HEK293 (cell line): Measurements from ENCODE around the gene SKI.

ENCODE experiments used
- PATZ1 ChIP-seq: fragments of 450-650 bp; formaldehyde crosslinking; IDR thresholded peaks from 2 replicates; pipeline ENCODE4 v1.5.1; 2016; ENCODE audit warnings: missing biosample characterization, missing genetic modification characterization
- PRDM10 ChIP-seq: fragments of 450-650 bp; formaldehyde crosslinking; IDR thresholded peaks from 2 replicates; pipeline ENCODE4 v1.5.1; 2016; ENCODE audit warnings: missing biosample characterization, missing genetic modification characterization
- SCRT1 ChIP-seq: fragments of 450-650 bp; formaldehyde crosslinking; IDR thresholded peaks from 2 replicates; pipeline ENCODE4 v1.5.1; 2016; ENCODE audit warnings: missing biosample characterization, missing genetic modification characterization, borderline replicate concordance
- YY2 ChIP-seq: fragments of 450-650 bp; formaldehyde crosslinking; IDR thresholded peaks from 2 replicates; pipeline ENCODE4 v1.5.1; 2016; ENCODE audit warnings: missing biosample characterization, missing genetic modification characterization
- ZBTB20 ChIP-seq: fragments of 450-650 bp; formaldehyde crosslinking; IDR thresholded peaks from 2 replicates; pipeline ENCODE4 v1.5.1; 2016; ENCODE audit warnings: missing biosample characterization, missing genetic modification characterization
- ZBTB7A ChIP-seq: fragments of 450-650 bp; formaldehyde crosslinking; IDR thresholded peaks from 2 replicates; pipeline ENCODE4 v1.5.1; 2016; ENCODE audit warnings: low read depth, missing biosample characterization, missing genetic modification characterization
- ZFP3 ChIP-seq: fragments of 450-650 bp; formaldehyde crosslinking; IDR thresholded peaks from 2 replicates; pipeline ENCODE4 v1.5.1; 2016; ENCODE audit warnings: low read depth, missing biosample characterization, missing genetic modification characterization
- ZNF175 ChIP-seq: fragments of 450-650 bp; formaldehyde crosslinking; IDR thresholded peaks from 2 replicates; pipeline ENCODE4 v1.5.1; 2016; ENCODE audit warnings: missing biosample characterization, missing genetic modification characterization
- ZNF223 ChIP-seq: fragments of 450-650 bp; formaldehyde crosslinking; IDR thresholded peaks from 2 replicates; pipeline ENCODE4 v1.5.1; 2016; ENCODE audit warnings: missing biosample characterization, missing genetic modification characterization
- ZNF449 ChIP-seq: fragments of 450-650 bp; formaldehyde crosslinking; IDR thresholded peaks from 2 replicates; pipeline ENCODE4 v1.5.1; 2017; ENCODE audit warnings: missing biosample characterization, mild to moderate bottlenecking, missing genetic modification characterization, moderate library complexity
- ZNF530 ChIP-seq: fragments of 450-650 bp; formaldehyde crosslinking; IDR thresholded peaks from 2 replicates; pipeline ENCODE4 v1.5.1; 2016; ENCODE audit warnings: low read depth, missing biosample characterization, missing genetic modification characterization
- ZNF558 ChIP-seq: fragments of 450-650 bp; formaldehyde crosslinking; IDR thresholded peaks from 2 replicates; pipeline ENCODE4 v1.5.1; 2016; ENCODE audit warnings: missing biosample characterization, missing genetic modification characterization
- ZNF596 ChIP-seq: fragments of 450-650 bp; IDR thresholded peaks from 2 replicates; pipeline ENCODE4 v1.5.0; 2018; ENCODE audit warnings: missing biosample characterization, mild to moderate bottlenecking, missing genetic modification characterization, moderate library complexity
- ZNF623 ChIP-seq: fragments of 450-650 bp; formaldehyde crosslinking; IDR thresholded peaks from 2 replicates; pipeline ENCODE4 v1.5.1; 2016; ENCODE audit warnings: missing biosample characterization, missing genetic modification characterization
- ZNF626 ChIP-seq: fragments of 450-650 bp; sonication (Bioruptor Pico); formaldehyde crosslinking; IDR thresholded peaks from 2 replicates; pipeline ENCODE4 v1.5.1; 2018; ENCODE audit warnings: missing biosample characterization, missing genetic modification characterization, inconsistent platforms
- ZNF660 ChIP-seq: fragments of 450-650 bp; IDR thresholded peaks from 2 replicates; pipeline ENCODE4 v1.5.1; 2018; ENCODE audit warnings: missing biosample characterization, mild to moderate bottlenecking, missing genetic modification characterization
- ZNF747 ChIP-seq: fragments of 450-650 bp; formaldehyde crosslinking; IDR thresholded peaks from 2 replicates; pipeline ENCODE4 v1.5.1; 2016; ENCODE audit warnings: missing biosample characterization, missing genetic modification characterization
- ZNF785 ChIP-seq: fragments of 450-650 bp; formaldehyde crosslinking; IDR thresholded peaks from 2 replicates; pipeline ENCODE4 v1.5.1; 2016; ENCODE audit warnings: missing biosample characterization, missing genetic modification characterization
- ZNF791 ChIP-seq: fragments of 450-650 bp; formaldehyde crosslinking; IDR thresholded peaks from 2 replicates; pipeline ENCODE4 v1.5.1; 2016; ENCODE audit warnings: missing biosample characterization, missing genetic modification characterization
- ZNF792 ChIP-seq: fragments of 450-650 bp; formaldehyde crosslinking; IDR thresholded peaks from 2 replicates; pipeline ENCODE4 v1.5.1; 2016; ENCODE audit warnings: missing biosample characterization, missing genetic modification characterization
- TF ChIP-seq, protein P1 (sequence below): fragments of 450-650 bp; formaldehyde crosslinking; IDR thresholded peaks from 2 replicates; pipeline ENCODE4 v1.5.1; 2016; ENCODE audit warnings: missing biosample characterization, missing genetic modification characterization
- TF ChIP-seq, protein P2 (sequence below): fragments of 450-650 bp; formaldehyde crosslinking; IDR thresholded peaks from 2 replicates; pipeline ENCODE4 v1.5.1; 2016; ENCODE audit warnings: missing biosample characterization, missing genetic modification characterization, borderline replicate concordance
- TF ChIP-seq, protein P3 (sequence below): fragments of 450-650 bp; formaldehyde crosslinking; IDR thresholded peaks from 2 replicates; pipeline ENCODE4 v1.5.1; 2016; ENCODE audit warnings: missing biosample characterization, missing genetic modification characterization

SKI gene

GRCh38 chr1:2227346-2228156 is 568 bp upstream of the SKI start (continued):
- 0 out of 2 replicates have a peak, but pooled peaks have one; percentile 49 for TF ChIP-seq ZBTB7A (tag by site-specific recombination)
- no peak for TF ChIP-seq YY2 (tag by site-specific recombination)
- 0 out of 2 replicates have a peak, but pooled peaks have one; percentile 17 for TF ChIP-seq ZNF596
- TF ChIP-seq ZNF175 (tag by site-specific recombination) = no peak
- TF ChIP-seq, protein P1, sequence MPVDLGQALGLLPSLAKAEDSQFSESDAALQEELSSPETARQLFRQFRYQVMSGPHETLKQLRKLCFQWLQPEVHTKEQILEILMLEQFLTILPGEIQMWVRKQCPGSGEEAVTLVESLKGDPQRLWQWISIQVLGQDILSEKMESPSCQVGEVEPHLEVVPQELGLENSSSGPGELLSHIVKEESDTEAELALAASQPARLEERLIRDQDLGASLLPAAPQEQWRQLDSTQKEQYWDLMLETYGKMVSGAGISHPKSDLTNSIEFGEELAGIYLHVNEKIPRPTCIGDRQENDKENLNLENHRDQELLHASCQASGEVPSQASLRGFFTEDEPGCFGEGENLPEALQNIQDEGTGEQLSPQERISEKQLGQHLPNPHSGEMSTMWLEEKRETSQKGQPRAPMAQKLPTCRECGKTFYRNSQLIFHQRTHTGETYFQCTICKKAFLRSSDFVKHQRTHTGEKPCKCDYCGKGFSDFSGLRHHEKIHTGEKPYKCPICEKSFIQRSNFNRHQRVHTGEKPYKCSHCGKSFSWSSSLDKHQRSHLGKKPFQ (tag by site-specific recombination) = no peak
- peak; percentile 42; the same call in 1 of the 2 replicates for TF ChIP-seq ZBTB20 (tag by site-specific recombination)
- no peak for TF ChIP-seq ZNF747 (tag by site-specific recombination)
- no peak for TF ChIP-seq ZNF623 (tag by site-specific recombination)
- TF ChIP-seq, protein P2, sequence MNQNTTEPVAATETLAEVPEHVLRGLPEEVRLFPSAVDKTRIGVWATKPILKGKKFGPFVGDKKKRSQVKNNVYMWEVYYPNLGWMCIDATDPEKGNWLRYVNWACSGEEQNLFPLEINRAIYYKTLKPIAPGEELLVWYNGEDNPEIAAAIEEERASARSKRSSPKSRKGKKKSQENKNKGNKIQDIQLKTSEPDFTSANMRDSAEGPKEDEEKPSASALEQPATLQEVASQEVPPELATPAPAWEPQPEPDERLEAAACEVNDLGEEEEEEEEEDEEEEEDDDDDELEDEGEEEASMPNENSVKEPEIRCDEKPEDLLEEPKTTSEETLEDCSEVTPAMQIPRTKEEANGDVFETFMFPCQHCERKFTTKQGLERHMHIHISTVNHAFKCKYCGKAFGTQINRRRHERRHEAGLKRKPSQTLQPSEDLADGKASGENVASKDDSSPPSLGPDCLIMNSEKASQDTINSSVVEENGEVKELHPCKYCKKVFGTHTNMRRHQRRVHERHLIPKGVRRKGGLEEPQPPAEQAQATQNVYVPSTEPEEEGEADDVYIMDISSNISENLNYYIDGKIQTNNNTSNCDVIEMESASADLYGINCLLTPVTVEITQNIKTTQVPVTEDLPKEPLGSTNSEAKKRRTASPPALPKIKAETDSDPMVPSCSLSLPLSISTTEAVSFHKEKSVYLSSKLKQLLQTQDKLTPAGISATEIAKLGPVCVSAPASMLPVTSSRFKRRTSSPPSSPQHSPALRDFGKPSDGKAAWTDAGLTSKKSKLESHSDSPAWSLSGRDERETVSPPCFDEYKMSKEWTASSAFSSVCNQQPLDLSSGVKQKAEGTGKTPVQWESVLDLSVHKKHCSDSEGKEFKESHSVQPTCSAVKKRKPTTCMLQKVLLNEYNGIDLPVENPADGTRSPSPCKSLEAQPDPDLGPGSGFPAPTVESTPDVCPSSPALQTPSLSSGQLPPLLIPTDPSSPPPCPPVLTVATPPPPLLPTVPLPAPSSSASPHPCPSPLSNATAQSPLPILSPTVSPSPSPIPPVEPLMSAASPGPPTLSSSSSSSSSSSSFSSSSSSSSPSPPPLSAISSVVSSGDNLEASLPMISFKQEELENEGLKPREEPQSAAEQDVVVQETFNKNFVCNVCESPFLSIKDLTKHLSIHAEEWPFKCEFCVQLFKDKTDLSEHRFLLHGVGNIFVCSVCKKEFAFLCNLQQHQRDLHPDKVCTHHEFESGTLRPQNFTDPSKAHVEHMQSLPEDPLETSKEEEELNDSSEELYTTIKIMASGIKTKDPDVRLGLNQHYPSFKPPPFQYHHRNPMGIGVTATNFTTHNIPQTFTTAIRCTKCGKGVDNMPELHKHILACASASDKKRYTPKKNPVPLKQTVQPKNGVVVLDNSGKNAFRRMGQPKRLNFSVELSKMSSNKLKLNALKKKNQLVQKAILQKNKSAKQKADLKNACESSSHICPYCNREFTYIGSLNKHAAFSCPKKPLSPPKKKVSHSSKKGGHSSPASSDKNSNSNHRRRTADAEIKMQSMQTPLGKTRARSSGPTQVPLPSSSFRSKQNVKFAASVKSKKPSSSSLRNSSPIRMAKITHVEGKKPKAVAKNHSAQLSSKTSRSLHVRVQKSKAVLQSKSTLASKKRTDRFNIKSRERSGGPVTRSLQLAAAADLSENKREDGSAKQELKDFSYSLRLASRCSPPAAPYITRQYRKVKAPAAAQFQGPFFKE (tag by site-specific recombination) = no peak
- TF ChIP-seq ZNF558 (tag by site-specific recombination) = no peak
- TF ChIP-seq, protein P3, sequence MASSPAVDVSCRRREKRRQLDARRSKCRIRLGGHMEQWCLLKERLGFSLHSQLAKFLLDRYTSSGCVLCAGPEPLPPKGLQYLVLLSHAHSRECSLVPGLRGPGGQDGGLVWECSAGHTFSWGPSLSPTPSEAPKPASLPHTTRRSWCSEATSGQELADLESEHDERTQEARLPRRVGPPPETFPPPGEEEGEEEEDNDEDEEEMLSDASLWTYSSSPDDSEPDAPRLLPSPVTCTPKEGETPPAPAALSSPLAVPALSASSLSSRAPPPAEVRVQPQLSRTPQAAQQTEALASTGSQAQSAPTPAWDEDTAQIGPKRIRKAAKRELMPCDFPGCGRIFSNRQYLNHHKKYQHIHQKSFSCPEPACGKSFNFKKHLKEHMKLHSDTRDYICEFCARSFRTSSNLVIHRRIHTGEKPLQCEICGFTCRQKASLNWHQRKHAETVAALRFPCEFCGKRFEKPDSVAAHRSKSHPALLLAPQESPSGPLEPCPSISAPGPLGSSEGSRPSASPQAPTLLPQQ (tag by site-specific recombination) = peak; percentile 80; the same call in 1 of the 2 replicates
- TF ChIP-seq ZNF660 = peak; percentile 11; the same call in 1 of the 2 replicates
- no peak for TF ChIP-seq ZFP3 (tag by site-specific recombination)
- no peak for TF ChIP-seq PRDM10 (tag by site-specific recombination)
- TF ChIP-seq ZNF785 = no peak
- TF ChIP-seq ZNF223 = no peak
- TF ChIP-seq PATZ1 (tag by site-specific recombination) = peak; percentile 72
- no peak for TF ChIP-seq ZNF449 (tag by site-specific recombination)
- TF ChIP-seq ZNF530 (tag by site-specific recombination) = no peak
- no peak; the same call in 1 of the 2 replicates for TF ChIP-seq ZNF626 (tag by site-specific recombination)
- no peak for TF ChIP-seq ZNF791 (tag by site-specific recombination)
- TF ChIP-seq SCRT1 (tag by site-specific recombination) = no peak
- no peak for TF ChIP-seq ZNF792
